Naive thymus-derived CD8-positive, alpha-beta T cell (primary cell): ENCODE results near the gene ARMH3. TPM values are rescaled to one million over a fixed set of nuclear protein-coding genes. Genes with fewer than 3 reads are reported as not detected.
A peak's percentile ranks its signal among the peaks of the same experiment; 100 is the strongest.

Experiments used
- ATAC-seq, 2 donors: fragments of 150-1000 bp; cut with Tn5 transposase in 1 of 2; sonication (Bioruptor Pico), chemical (Tn5 transposase) in 1 of 2; 1 replicate in 1 of 2; 2 replicates in 1 of 2; pipeline ENCODE4 v1.10.0; 2021; ENCODE audit warnings: mild to moderate bottlenecking in 2 of 2, moderate library complexity in 2 of 2
- POLR2A ChIA-PET: fragments of 350-600 bp; sonication (Branson Sonifier 250); formaldehyde crosslinking; loops from one replicate; lab custom pipeline; 2021; ENCODE audit warnings: antibody characterized with exemption; lab: Charles Lee
- DNase-seq, 10 donors: peaks; one replicate each; pipeline versions ENCODE4 v3.0.0 to v3.0.0-alpha.2; 2020 to 2022
- H3K27ac Mint-ChIP-seq, 10 donors: one replicate each; pipeline ENCODE4 v1.8.0; 2020 to 2022; ENCODE audit warnings: mild to moderate bottlenecking in 10 of 10, mixed read lengths in 10 of 10, moderate library complexity in 4 of 10, inconsistent platforms in 1 of 10
- H3K27me3 Mint-ChIP-seq, 5 donors: one replicate each; pipeline ENCODE4 v1.8.0; 2021 to 2022; ENCODE audit warnings: mixed read lengths in 5 of 5
- H3K36me3 Mint-ChIP-seq, 3 donors: one replicate each; pipeline ENCODE4 v1.8.0; 2020 to 2022; ENCODE audit warnings: mixed read lengths in 3 of 3, mild to moderate bottlenecking in 2 of 3, inconsistent platforms in 1 of 3
- H3K4me1 Mint-ChIP-seq, 4 donors: one replicate each; pipeline ENCODE4 v1.8.0; 2021 to 2022; ENCODE audit warnings: mixed read lengths in 4 of 4
- H3K4me3 Mint-ChIP-seq, 10 donors: one replicate each; pipeline ENCODE4 v1.8.0; 2020 to 2022; ENCODE audit warnings: mild to moderate bottlenecking in 10 of 10, mixed read lengths in 10 of 10, moderate library complexity in 6 of 10, inconsistent platforms in 1 of 10
- H3K9me3 Mint-ChIP-seq, 9 donors: one replicate each; pipeline ENCODE4 v1.8.0; 2020 to 2022; ENCODE audit warnings: mixed read lengths in 9 of 9, mild to moderate bottlenecking in 3 of 9, inconsistent platforms in 1 of 9, moderate library complexity in 1 of 9
- polyA plus RNA-seq, 3 donors: library from polyadenylated mRNA; unstranded; fragments of 300-500 nt; fragmentation: Illumina TruSeq; gene quantifications; one replicate each; pipeline ENCODE4 v1.2.3, GENCODE V29; 2021
- total RNA-seq, 8 experiments: library from RNA in 2 of 8; stranded (reverse) in 2 of 8; gene quantifications; one replicate each; pipeline ENCODE4 v1.2.3 and lab custom pipeline; 2021 to 2026

The ARMH3 gene
- total and polyA plus RNA-seq, 5 experiments from 2014 or later = 19.9 to 30.2 (median 23.1) TPM

GRCh38 chr10:101839002-101839401 lies 217.0 kb downstream of the ARMH3 start:
- peaks cover 0 to 4% (median 2%) of the 10 kb centered on the region in 5 donors for H3K27me3 Mint-ChIP-seq
- POLR2A ChIA-PET = interaction anchor here (1.1 to 3.6 kb wide), 3 partner anchors 9 to 55 kb away, joined by 3 to 50 read pairs (median 3); partner anchors contain the start of genes NPM3 and OGA
- no peaks in the 10 kb centered on the region for H3K9me3 Mint-ChIP-seq
- peaks cover 46 to 73% (median 59%) of the 10 kb centered on the region in 4 donors for H3K4me1 Mint-ChIP-seq
- H3K4me3 Mint-ChIP-seq = peak overlapping the region; percentile 43 to 91 (median 76)
- DNase-seq = no peak
- H3K36me3 Mint-ChIP-seq = no peaks in the 10 kb centered on the region
- ATAC-seq = no peak
- peak overlapping the region in 1 of 10 donors; percentile 34 for H3K27ac Mint-ChIP-seq

GRCh38 chr10:101838416-101838970 lies 217.5 kb downstream of the ARMH3 start:
- Mint-ChIP-seq H3K36me3 (no peaks in the 10 kb centered on the region), H3K4me1 (peaks cover 51 to 74% (median 63%) of the 10 kb centered on the region in 4 donors), H3K27me3 (peaks cover 0 to 4% (median 2%) of the 10 kb centered on the region in 5 donors), H3K27ac (no peak overlapping the region), H3K4me3 (peak overlapping the region in 7 of 10 donors; percentile 43 to 91 (median 78)), H3K9me3 (no peaks in the 10 kb centered on the region)
- POLR2A ChIA-PET = interaction anchor here (1.0 kb wide), 1 partner anchor 20 kb away, joined by 3 read pairs; the partner anchor contains the start of gene OGA
- ATAC-seq = no peak
- DNase-seq = no peak

DNA sequence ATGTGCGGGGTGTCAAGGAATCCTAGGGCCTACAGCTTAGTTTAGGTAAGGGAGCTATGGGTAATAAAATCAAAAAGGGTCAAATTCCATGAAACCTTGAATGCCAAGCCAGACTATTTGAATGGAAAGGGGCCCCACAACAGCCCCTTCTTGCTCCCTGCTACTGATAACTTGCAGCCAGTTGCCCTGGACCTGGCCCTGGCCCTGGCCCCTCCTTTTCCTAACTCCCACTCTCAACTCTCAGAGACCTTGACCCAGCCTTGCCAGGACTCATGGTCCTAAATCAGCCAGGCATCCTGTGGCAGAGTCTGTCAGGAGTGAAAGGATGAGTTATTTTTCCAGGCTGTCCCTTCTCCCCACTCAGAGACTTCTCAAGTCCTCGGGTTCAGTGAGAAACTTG lies 218.2 kb downstream of the ARMH3 start:
- Mint-ChIP-seq H3K27ac (no peak overlapping the region), H3K4me1 (peaks cover 53 to 73% (median 66%) of the 10 kb centered on the region in 4 donors), H3K9me3 (no peaks in the 10 kb centered on the region), H3K27me3 (peaks cover 0 to 3% (median under 1%) of the 10 kb centered on the region in 5 donors), H3K4me3 (no peak overlapping the region), H3K36me3 (no peaks in the 10 kb centered on the region)
- ATAC-seq (no peak), DNase-seq (no peak)
- POLR2A ChIA-PET = interaction anchor here (1.0 kb wide), 1 partner anchor 20 kb away, joined by 3 read pairs; the partner anchor contains the start of gene OGA

DNA sequence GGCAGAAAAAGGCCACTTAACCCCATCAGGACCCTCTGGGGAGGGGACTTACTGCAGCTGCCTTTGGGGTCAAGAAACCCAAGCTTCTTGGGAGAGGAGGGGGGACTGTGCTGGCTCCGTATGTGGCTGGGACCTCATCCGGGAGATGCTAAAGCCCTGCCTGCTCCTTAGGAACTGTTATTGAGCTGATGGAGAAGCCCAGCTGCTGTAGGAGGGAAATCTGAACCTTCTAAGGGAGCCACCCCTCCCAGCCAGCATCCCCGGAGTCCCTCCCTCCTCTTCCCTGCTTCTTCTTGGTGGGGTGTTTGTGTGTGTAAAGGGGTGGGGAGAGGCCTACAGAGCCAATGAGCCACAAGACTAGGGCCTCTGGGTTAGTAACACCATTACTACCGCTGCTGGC lies 220.6 kb downstream of the ARMH3 start:
- DNase-seq (no peak), ATAC-seq (no peak)
- peak overlapping the region in 1 of 10 donors; percentile 48 for H3K27ac Mint-ChIP-seq
- no peak overlapping the region for H3K4me3 Mint-ChIP-seq
- H3K36me3 Mint-ChIP-seq = peaks cover 0 to 1% (median 0%) of the 10 kb centered on the region in 3 donors
- POLR2A ChIA-PET = interaction anchor here (0.6 to 3.0 kb wide), 3 partner anchors 17 to 563 kb away, joined by 3 to 18 read pairs (median 5); partner anchors contain the start of gene OGA
- H3K27me3 Mint-ChIP-seq = peaks cover 0 to 2% (median 0%) of the 10 kb centered on the region in 5 donors
- H3K9me3 Mint-ChIP-seq = peaks cover 0 to 4% (median 0%) of the 10 kb centered on the region in 9 donors
- H3K4me1 Mint-ChIP-seq = peaks cover 49 to 70% (median 63%) of the 10 kb centered on the region in 4 donors

DNA sequence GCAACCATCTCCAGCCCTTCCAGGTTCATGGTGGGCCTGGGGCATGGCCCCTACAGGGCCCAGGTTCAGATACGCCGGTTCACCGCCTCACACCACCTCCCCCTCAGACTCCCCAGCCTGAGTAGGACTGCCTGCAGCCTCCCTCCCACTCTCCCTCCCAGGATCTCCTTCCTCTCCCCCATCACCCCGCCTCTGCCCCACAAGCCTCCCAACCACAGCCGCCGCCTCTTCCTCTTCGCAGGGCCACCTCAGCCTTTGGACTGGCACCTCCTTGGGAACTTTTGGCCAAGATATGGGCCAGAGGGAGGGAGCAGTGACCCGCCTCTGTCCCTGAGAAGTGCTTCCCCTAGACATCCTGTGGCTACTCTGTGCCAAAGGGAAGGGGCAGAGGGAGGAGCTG lies 221.6 kb downstream of the ARMH3 start:
- POLR2A ChIA-PET = interaction anchor here (3.0 kb wide), 1 partner anchor 16 kb away, joined by 18 read pairs; the partner anchor contains the start of gene OGA
- H3K9me3 Mint-ChIP-seq = peaks cover 0 to 5% (median 0%) of the 10 kb centered on the region in 9 donors
- peaks cover 0 to 1% (median 0%) of the 10 kb centered on the region in 3 donors for H3K36me3 Mint-ChIP-seq
- H3K27ac Mint-ChIP-seq = peak overlapping the region in 4 of 10 donors; percentile 23 to 83 (median 80)
- no peak for DNase-seq
- H3K4me1 Mint-ChIP-seq = peaks cover 49 to 69% (median 64%) of the 10 kb centered on the region in 4 donors
- peak overlapping the region in 5 of 10 donors; percentile 4 to 61 (median 20) for H3K4me3 Mint-ChIP-seq
- H3K27me3 Mint-ChIP-seq = peaks cover 0 to 3% (median 0%) of the 10 kb centered on the region in 5 donors
- no peak for ATAC-seq

GRCh38 chr10:101833466-101833865 lies 222.5 kb downstream of the ARMH3 start:
- ATAC-seq (no peak), DNase-seq (no peak)
- H3K4me1 Mint-ChIP-seq = peaks cover 44 to 62% (median 59%) of the 10 kb centered on the region in 4 donors
- H3K9me3 Mint-ChIP-seq = peaks cover 0 to 5% (median 0%) of the 10 kb centered on the region in 9 donors
- peaks cover 0 to 3% (median 0%) of the 10 kb centered on the region in 5 donors for H3K27me3 Mint-ChIP-seq
- H3K4me3 Mint-ChIP-seq = peak overlapping the region in 4 of 10 donors; percentile 16 to 67 (median 38)
- H3K27ac Mint-ChIP-seq = peak overlapping the region; percentile 50 to 92 (median 80)
- peaks cover 0 to 1% (median 0%) of the 10 kb centered on the region in 3 donors for H3K36me3 Mint-ChIP-seq
- POLR2A ChIA-PET = interaction anchor here (0.8 to 8.1 kb wide), 3 partner anchors 12 to 281 kb away, joined by 3 to 118 read pairs (median 4); partner anchors contain the start of gene OGA

GRCh38 chr10:101832325-101832771 lies 223.6 kb downstream of the ARMH3 start:
- Mint-ChIP-seq H3K27ac (peak overlapping the region in 7 of 10 donors; percentile 79 to 100 (median 96)), H3K9me3 (peaks cover 0 to 5% (median 0%) of the 10 kb centered on the region in 9 donors), H3K27me3 (peaks cover 0 to 3% (median 0%) of the 10 kb centered on the region in 5 donors), H3K4me1 (peaks cover 44 to 65% (median 59%) of the 10 kb centered on the region in 4 donors), H3K36me3 (peaks cover 0 to 1% (median 0%) of the 10 kb centered on the region in 3 donors), H3K4me3 (peak overlapping the region in 1 of 10 donors; percentile 34)
- POLR2A ChIA-PET = interaction anchor here (1.2 to 8.1 kb wide), 2 partner anchors 15 to 282 kb away, joined by 4 to 118 read pairs; partner anchors contain the start of gene OGA
- no peak for DNase-seq
- ATAC-seq = no peak

- Mint-ChIP-seq H3K4me1 (peaks cover 47 to 67% (median 59%) of the 10 kb centered on the region in 4 donors), H3K27me3 (peaks cover 0 to 3% (median 0%) of the 10 kb centered on the region in 5 donors), H3K4me3 (peak overlapping the region; percentile 74 to 96 (median 90)), H3K27ac (peak overlapping the region; percentile 94 to 100 (median 99)), H3K9me3 (peaks cover 0 to 5% (median 0%) of the 10 kb centered on the region in 9 donors), H3K36me3 (peaks cover 0 to 1% (median 0%) of the 10 kb centered on the region in 3 donors)
- no peak for DNase-seq
- ATAC-seq = no peak
- POLR2A ChIA-PET = interaction anchor here (0.6 to 8.1 kb wide), 4 partner anchors 10 to 1480 kb away, joined by 5 to 118 read pairs (median 12); partner anchors contain the start of gene OGA
These were observed 224.7 kb downstream of the ARMH3 start for GRCh38 chr10:101831169-101831811.

GRCh38 chr10:101830322-101831168 lies 225.4 kb downstream of the ARMH3 start:
- DNase-seq = peak; percentile 87 to 98 (median 95)
- Mint-ChIP-seq H3K9me3 (peaks cover 0 to 5% (median 0%) of the 10 kb centered on the region in 9 donors), H3K27me3 (peaks cover 0 to 3% (median 0%) of the 10 kb centered on the region in 5 donors), H3K36me3 (peaks cover 0 to 1% (median 0%) of the 10 kb centered on the region in 3 donors), H3K4me3 (peak overlapping the region; percentile 74 to 96 (median 90)), H3K27ac (peak overlapping the region; percentile 94 to 100 (median 99)), H3K4me1 (peaks cover 44 to 64% (median 52%) of the 10 kb centered on the region in 4 donors)
- POLR2A ChIA-PET = interaction anchor here (0.6 to 8.1 kb wide), 8 partner anchors 9 to 1481 kb away, joined by 3 to 118 read pairs (median 4); partner anchors contain the start of gene OGA
- ATAC-seq = peak; percentile 80 to 81

- Mint-ChIP-seq H3K9me3 (peaks cover 0 to 5% (median 0%) of the 10 kb centered on the region in 9 donors), H3K4me3 (peak overlapping the region; percentile 74 to 96 (median 90)), H3K4me1 (peaks cover 41 to 59% (median 46%) of the 10 kb centered on the region in 4 donors), H3K36me3 (peaks cover 0 to 1% (median 0%) of the 10 kb centered on the region in 3 donors), H3K27ac (peak overlapping the region; percentile 94 to 100 (median 99)), H3K27me3 (peaks cover 0 to 3% (median 0%) of the 10 kb centered on the region in 5 donors)
- DNase-seq (peak; percentile 61 to 88 (median 70)), ATAC-seq (peak; percentile 24 to 30)
- POLR2A ChIA-PET = interaction anchor here (0.7 to 8.1 kb wide), 5 partner anchors 8 to 164 kb away, joined by 3 to 118 read pairs (median 4); partner anchors contain the start of gene OGA
These were observed 226.2 kb downstream of the ARMH3 start for GRCh38 chr10:101829561-101830315.
